Gastroesophageal sphincter (tissue), 4 donors: Measurements from ENCODE around the gene INPP5A. TPM values are rescaled to one million over a fixed set of nuclear protein-coding genes. Genes with fewer than 3 reads are reported as not detected.
"Not testable (repeated sequence)": the region's sequence is repeated elsewhere in the genome, so short reads cannot be mapped to it uniquely, and the experiment has no call there.

Source experiments
- ATAC-seq: fragments of 150-250 bp; one replicate; pipeline ENCODE4 v1.9.1; 2016; ENCODE audit warnings: mild to moderate bottlenecking, moderate library complexity
- H3K27ac ChIP-seq, 4 donors: fragments of 200-600 bp; sonication (generic) in 3 of 4; 1 replicate in 3 of 4; 2 replicates in 1 of 4; pipeline ENCODE4 v1.5.1; 2016 to 2019
- H3K27me3 ChIP-seq: fragments of 200-600 bp; sonication (generic); one replicate; pipeline ENCODE4 v1.5.1; 2019
- H3K36me3 ChIP-seq, 2 donors: fragments of 200-600 bp; sonication (generic); one replicate each; pipeline ENCODE4 v1.5.1; 2019; ENCODE audit warnings: control low read depth in 1 of 2
- H3K4me1 ChIP-seq, 3 donors: fragments of 200-600 bp; sonication (generic); 1 replicate in 2 of 3; 2 replicates in 1 of 3; pipeline ENCODE4 v1.5.1; 2016 to 2019; ENCODE audit warnings: control low read depth in 2 of 3
- H3K4me3 ChIP-seq, 2 donors: fragments of 200-600 bp; sonication (generic); one replicate each; pipeline ENCODE4 v1.5.1; 2019; ENCODE audit warnings: mild to moderate bottlenecking in 1 of 2, moderate library complexity in 1 of 2
- H3K9me3 ChIP-seq, 3 donors: fragments of 200-600 bp; sonication (generic); one replicate each; pipeline ENCODE4 v1.5.1; 2017 to 2019; ENCODE audit warnings: control low read depth in 2 of 3
- EP300 ChIP-seq: sonication (generic); formaldehyde crosslinking; IDR thresholded peaks from one replicate; pipeline ENCODE4 v1.6.1; 2017; ENCODE audit warnings: antibody characterized with exemption, mild to moderate bottlenecking
- POLR2A ChIP-seq, 2 donors: fragments of 450-650 bp; IDR thresholded peaks; one replicate each; pipeline ENCODE4 v1.6.1; 2017; ENCODE audit warnings: antibody characterized with exemption in 2 of 2, mild to moderate bottlenecking in 2 of 2, moderate library complexity in 1 of 2
- POLR2AphosphoS5 ChIP-seq: sonication (generic); formaldehyde crosslinking; IDR thresholded peaks from one replicate; pipeline ENCODE4 v1.6.1; 2017; ENCODE audit warnings: antibody characterized with exemption
- WGBS, 2 donors: methylation state at CpG; one replicate each; pipeline ENCODE4 v1.1.5; 2018; ENCODE audit warnings: low coverage in 1 of 2; 5-methylcytosine and 5-hydroxymethylcytosine counted together
- total RNA-seq, 4 donors: library from RNA; depleted of rRNA; stranded (reverse); fragments of >200 nt; gene quantifications; one replicate each; pipeline ENCODE4 v1.1.0, GENCODE V29; 2016
- TF ChIP-seq, protein P1 (sequence below), 4 experiments: fragments of 200-600 bp in 2 of 4; fragments of 450-650 bp in 2 of 4; sonication (generic) in 1 of 4; IDR thresholded peaks; one replicate each; pipeline ENCODE4 v1.5.1; 2017 to 2019; ENCODE audit warnings: antibody characterized with exemption in 4 of 4, mild to moderate bottlenecking in 2 of 4, moderate library complexity in 2 of 4

INPP5A gene
- total RNA-seq, 4 donors from 2014 or later = 111 to 288 (median 215) TPM

DNA sequence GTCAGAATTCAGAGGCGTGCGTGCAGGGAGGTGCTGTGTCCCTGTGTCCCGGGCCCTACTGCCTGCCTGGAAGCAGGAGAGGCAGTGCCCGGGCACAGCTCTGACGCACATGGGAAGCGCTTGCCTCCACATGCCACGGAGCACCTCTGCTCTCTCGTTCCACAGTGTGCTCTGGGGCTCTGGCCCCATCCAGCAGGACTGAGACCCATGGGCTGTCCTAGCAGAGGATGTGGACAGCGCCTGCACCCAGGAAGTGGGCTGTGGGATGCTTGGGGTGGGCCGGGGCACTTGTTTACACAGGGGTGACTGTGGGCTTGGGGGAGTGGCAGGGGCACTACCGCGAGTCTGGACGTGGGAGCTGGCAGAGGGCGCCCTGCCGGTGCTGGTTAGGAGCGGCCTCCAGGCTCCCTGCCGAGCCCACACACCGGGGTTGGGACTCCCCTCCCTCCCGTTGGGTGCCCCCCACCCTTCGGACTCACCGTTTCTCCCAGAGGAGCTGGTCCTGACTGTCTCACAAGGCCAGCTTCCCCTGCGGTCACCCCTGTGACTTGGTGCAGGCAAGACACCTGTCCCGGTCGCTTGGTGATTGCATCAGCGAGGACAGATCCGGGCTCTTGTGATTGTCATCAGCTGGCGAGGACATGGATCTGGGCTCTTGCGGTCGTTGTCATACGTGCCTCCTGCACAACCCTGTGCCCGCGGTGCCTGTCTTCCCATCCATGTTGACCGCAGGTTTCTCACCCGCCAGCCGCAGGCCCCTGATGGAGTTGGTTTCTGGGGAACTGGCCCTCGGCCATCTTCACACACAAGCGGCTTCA, 165.2 kb downstream of the INPP5A start:
- Histone ChIP-seq H3K27ac (no peak overlapping the region), H3K4me1 (peaks cover 0 to 40% (median 12%) of the 10 kb centered on the region in 3 donors), H3K4me3 (no peak overlapping the region), H3K9me3 (peaks cover 0 to 20% (median 0%) of the 10 kb centered on the region in 3 donors), H3K36me3 (peaks cover 0 to 77% of the 10 kb centered on the region in 2 donors), H3K27me3 (no peaks in the 10 kb centered on the region)
- no peak for TF ChIP-seq POLR2AphosphoS5
- TF ChIP-seq POLR2A (IDR thresholded peaks at IDR 0.05) = no peak
- 92 to 100% methylated on average over 1 to 12 of the region's 37 CpGs for WGBS, 2 donors
- no peak for ATAC-seq

DNA sequence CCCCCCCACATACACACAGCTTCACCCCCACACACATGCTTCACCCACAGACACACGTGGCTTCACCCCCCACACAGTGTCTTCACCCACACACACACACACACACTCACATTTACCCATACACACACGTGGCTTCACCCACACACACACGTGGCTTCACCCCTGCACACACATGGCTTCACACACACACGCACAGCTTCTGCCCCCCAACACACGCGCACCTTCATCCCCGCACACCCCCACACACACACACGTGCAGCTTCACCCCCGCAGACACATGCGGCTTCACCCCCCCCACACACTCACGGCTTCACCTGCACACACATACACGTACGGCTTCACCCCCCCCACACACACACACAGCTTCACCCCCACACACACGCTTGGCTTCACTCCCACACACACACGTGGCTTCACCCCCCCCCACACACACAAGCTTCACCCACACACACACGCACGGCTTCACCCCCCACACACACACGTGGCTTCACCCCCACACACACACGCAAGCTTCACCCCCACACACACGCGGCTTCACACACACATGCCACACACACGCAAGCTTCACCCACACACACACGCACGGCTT, 165.9 kb downstream of the INPP5A start:
- WGBS, 2 donors = 77 to 79% methylated on average over 5 to 11 of the region's 24 CpGs
- Histone ChIP-seq H3K36me3 (peaks cover 0 to 77% of the 10 kb centered on the region in 2 donors), H3K9me3 (peaks cover 0 to 20% (median 0%) of the 10 kb centered on the region in 3 donors), H3K4me3 (no peak overlapping the region), H3K27ac (no peak overlapping the region), H3K4me1 (peaks cover 0 to 34% (median 12%) of the 10 kb centered on the region in 3 donors), H3K27me3 (no peaks in the 10 kb centered on the region)
- no peak for ATAC-seq
- TF ChIP-seq, protein P1, sequence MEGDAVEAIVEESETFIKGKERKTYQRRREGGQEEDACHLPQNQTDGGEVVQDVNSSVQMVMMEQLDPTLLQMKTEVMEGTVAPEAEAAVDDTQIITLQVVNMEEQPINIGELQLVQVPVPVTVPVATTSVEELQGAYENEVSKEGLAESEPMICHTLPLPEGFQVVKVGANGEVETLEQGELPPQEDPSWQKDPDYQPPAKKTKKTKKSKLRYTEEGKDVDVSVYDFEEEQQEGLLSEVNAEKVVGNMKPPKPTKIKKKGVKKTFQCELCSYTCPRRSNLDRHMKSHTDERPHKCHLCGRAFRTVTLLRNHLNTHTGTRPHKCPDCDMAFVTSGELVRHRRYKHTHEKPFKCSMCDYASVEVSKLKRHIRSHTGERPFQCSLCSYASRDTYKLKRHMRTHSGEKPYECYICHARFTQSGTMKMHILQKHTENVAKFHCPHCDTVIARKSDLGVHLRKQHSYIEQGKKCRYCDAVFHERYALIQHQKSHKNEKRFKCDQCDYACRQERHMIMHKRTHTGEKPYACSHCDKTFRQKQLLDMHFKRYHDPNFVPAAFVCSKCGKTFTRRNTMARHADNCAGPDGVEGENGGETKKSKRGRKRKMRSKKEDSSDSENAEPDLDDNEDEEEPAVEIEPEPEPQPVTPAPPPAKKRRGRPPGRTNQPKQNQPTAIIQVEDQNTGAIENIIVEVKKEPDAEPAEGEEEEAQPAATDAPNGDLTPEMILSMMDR (IDR thresholded peaks at IDR 0.05) = no peak
- TF ChIP-seq POLR2AphosphoS5 = no peak
- TF ChIP-seq EP300 = no peak
- no peak for TF ChIP-seq POLR2A (IDR thresholded peaks at IDR 0.05)

DNA sequence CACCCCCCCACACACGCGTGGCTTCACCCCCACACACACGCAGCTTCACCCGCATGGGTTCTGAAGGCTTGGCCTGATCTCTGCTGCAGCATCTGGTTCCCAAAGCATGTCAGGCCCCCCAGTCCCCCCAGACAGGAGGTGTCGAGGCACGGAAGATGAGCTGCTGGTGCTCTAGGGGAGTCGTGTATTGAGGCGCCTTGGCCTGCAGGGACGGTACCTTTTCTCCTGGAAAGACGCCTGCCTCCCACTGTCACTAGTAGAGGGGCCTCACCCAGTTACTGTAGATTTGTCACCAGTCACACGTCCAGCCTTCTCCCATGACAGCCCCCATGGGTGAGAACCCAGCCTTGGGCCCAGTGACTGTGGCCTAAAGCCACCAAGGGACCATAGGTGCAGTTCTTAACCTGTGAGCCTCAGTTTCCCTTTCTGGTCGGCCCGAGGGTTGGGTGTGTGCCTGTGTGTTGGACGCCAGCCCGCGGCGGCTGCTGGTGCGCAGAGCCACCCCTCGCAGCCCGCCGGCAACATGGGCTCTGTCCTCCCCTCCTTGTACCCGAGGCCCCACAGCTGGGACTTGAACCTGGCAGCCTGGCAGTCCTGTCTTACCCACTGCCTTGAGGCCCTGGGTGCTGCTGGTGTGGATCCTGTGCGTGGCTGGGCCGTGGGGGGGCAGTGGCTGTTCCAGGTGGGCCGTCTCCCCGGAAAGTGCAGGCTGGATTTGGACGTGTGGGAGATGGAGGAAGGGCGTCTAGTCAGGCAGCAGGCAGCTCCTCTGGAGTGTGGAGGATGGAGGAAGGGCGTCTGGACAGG, 166.6 kb downstream of the INPP5A start:
- WGBS, 2 donors = no CpG with 5 or more reads among the region's 29 CpGs
- Histone ChIP-seq H3K9me3 (peaks cover 0 to 20% (median 0%) of the 10 kb centered on the region in 3 donors), H3K27ac (no peak overlapping the region), H3K27me3 (no peaks in the 10 kb centered on the region), H3K4me1 (peaks cover 0 to 27% (median 12%) of the 10 kb centered on the region in 3 donors), H3K36me3 (peaks cover 0 to 76% of the 10 kb centered on the region in 2 donors), H3K4me3 (no peak overlapping the region)
- TF ChIP-seq POLR2AphosphoS5 (no peak), EP300 (no peak), POLR2A (IDR thresholded peaks at IDR 0.05) (no peak)
- TF ChIP-seq, protein P1 (IDR thresholded peaks at IDR 0.05) = no peak
- ATAC-seq = no peak

DNA sequence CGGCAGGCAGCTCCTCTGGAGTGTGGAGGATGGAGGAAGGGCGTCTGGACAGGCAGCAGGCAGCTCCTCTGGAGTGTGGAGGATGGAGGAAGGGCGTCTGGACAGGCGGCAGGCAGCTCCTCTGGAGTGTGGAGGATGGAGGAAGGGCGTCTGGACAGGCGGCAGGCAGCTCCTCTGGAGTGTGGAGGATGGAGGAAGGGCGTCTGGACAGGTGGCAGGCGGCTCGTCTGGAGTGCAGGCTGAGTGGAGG, 167.2 kb downstream of the INPP5A start:
- WGBS, 2 donors = 78 to 93% methylated on average over 3 of the region's 9 CpGs
- not testable (repeated sequence) for ATAC-seq, H3K27me3 ChIP-seq, H3K27ac ChIP-seq, H3K4me3 ChIP-seq
- Histone ChIP-seq H3K4me1 (peaks cover 0 to 22% (median 7%) of the 10 kb centered on the region in 3 donors), H3K9me3 (peaks cover 0 to 20% (median 0%) of the 10 kb centered on the region in 3 donors), H3K36me3 (peaks cover 0 to 76% of the 10 kb centered on the region in 2 donors)

DNA sequence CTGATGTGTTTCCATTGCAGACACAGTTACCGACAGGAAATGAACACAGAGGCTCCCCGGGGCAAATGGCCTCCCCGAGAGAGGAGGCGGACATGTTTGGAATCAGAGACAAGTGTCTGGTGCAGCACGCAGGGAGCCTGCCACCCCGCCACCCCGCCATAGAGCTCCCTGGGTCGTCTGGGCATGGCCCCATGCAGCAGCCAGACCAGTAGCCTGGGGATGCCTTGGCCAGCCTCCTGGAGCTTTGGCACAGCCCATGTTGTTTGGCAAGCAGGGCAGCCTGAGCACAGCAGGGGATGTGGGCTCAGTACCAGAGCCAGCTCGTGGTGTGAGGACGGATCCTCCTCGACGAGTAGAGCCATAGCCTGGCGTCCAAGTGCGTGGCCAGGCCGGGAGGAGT, 167.6 kb downstream of the INPP5A start:
- no peak overlapping the region for H3K4me3 ChIP-seq
- 100% methylated on average over 1 to 2 of the region's 15 CpGs for WGBS, 2 donors
- ATAC-seq = no peak
- H3K27me3 ChIP-seq = no peaks in the 10 kb centered on the region
- no peak overlapping the region for H3K27ac ChIP-seq
- H3K4me1 ChIP-seq = peaks cover 0 to 18% (median 3%) of the 10 kb centered on the region in 3 donors
- H3K36me3 ChIP-seq = peaks cover 0 to 80% of the 10 kb centered on the region in 2 donors
- H3K9me3 ChIP-seq = peaks cover 0 to 20% (median 0%) of the 10 kb centered on the region in 3 donors
- TF ChIP-seq POLR2AphosphoS5 = no peak
- TF ChIP-seq, protein P1 (IDR thresholded peaks at IDR 0.05) = no peak
